ENCODE measurements around the gene CNPPD1. TPM values are rescaled to one million over a fixed set of nuclear protein-coding genes. Genes with fewer than 3 reads are reported as not detected.

CNPPD1 gene
- total RNA-seq, 4 donors from 2014 or later: 35.9 to 55.5 (median 44.2) TPM

DNA sequence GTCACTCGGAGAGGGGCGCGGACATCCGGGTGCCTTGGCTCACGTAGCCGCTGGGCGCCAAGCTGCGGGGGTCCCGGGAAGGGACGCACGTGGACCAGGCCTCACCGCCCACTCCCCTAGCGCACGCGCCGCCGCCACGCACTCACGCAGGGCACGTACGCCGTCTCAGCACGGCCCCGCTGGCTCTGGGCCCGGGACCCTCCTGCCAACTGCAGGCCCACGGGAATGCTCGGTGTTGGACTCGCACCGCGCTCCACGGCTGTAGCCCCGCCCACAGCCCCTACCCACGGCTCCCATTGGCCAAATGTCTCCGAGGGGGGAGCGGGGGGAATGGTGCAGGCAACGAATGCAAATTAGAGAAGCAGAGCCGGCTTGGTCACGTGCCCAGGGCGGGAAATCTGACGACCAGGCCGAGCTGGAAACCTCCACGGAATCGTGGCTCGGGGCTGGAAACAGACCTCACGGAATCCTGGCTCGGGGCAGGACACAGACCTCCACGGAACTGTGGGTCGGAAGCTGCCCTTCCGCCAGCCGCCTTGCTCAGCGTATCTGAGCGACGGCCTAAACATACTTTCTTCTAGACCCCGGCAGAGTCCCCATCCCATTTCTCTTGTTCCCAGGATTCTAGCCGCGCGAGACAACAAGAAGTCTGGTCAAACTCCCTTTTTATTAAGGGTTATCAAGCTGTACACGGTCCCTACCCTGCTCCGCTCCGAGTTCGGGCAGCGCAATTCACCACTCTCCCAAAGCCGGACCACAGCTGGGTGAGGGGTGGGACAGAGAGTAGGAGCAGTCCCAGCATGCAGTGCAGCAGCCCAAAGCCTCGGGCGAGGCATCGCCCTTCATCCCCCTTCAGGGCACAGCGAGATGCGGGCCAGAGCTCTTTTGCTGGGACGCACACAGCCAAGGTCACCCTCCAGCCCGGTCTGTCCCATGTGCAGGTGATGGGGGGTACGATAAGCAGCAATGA lies 42.3 kb upstream of the CNPPD1 start, which contains the start of gene ABCB6:
Gene ABCB6 (minus strand): TSS at position 227 of the 970 bp plus-strand sequence. CDS start 285 bp downstream, outside the sequence.
- TF ChIP-seq, protein P1, sequence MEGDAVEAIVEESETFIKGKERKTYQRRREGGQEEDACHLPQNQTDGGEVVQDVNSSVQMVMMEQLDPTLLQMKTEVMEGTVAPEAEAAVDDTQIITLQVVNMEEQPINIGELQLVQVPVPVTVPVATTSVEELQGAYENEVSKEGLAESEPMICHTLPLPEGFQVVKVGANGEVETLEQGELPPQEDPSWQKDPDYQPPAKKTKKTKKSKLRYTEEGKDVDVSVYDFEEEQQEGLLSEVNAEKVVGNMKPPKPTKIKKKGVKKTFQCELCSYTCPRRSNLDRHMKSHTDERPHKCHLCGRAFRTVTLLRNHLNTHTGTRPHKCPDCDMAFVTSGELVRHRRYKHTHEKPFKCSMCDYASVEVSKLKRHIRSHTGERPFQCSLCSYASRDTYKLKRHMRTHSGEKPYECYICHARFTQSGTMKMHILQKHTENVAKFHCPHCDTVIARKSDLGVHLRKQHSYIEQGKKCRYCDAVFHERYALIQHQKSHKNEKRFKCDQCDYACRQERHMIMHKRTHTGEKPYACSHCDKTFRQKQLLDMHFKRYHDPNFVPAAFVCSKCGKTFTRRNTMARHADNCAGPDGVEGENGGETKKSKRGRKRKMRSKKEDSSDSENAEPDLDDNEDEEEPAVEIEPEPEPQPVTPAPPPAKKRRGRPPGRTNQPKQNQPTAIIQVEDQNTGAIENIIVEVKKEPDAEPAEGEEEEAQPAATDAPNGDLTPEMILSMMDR (IDR thresholded peaks at IDR 0.05; ENCODE audit: low read depth): no peak

DNA sequence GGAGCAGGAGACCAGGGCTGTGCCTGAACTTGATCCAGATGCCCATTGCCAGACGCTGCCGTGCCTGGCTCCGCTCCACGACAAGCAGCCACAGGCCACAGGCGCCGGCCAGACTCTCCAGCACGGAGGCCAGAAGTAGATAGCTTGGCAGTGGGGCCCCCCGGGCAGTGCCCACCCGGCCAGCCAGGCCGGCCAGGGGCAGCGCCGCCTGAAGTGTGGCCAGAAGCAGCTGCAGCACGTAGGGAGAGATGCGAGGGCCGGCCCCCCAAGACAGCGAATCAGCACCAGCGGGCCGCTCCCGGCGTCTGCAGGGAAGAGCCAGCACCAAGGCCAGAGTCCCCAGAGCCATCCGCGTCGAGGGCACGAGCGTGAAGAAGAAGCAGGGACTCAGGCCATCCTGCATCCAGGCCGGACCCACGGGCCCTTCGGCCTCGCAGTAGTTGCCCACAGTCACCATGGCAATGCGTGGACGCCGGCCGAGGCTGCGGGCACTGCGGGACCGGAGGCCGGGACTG lies 41.5 kb upstream of the CNPPD1 start:
- TF ChIP-seq, protein P1 (IDR thresholded peaks at IDR 0.05; ENCODE audit: low read depth): no peak

DNA sequence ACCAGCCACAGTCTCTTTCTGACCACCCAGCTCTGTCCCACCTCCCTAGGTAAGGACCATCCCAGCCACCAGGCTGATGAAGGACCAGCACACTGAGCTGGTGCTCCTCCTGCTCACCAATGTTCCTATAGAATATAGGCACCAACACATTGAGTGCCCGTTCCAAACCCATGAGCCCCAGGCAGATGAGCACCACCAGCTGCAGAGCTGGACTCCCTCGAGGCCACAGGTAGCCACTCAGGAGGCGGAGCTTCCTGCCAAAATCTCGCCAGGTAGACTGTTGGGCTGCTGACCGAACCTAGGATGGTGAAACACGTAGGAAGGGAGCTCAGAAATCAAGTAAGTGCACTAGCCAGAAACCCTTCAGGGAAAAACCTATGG lies 39.8 kb upstream of the CNPPD1 start:
- TF ChIP-seq, protein P1 (IDR thresholded peaks at IDR 0.05; ENCODE audit: low read depth): no peak

DNA sequence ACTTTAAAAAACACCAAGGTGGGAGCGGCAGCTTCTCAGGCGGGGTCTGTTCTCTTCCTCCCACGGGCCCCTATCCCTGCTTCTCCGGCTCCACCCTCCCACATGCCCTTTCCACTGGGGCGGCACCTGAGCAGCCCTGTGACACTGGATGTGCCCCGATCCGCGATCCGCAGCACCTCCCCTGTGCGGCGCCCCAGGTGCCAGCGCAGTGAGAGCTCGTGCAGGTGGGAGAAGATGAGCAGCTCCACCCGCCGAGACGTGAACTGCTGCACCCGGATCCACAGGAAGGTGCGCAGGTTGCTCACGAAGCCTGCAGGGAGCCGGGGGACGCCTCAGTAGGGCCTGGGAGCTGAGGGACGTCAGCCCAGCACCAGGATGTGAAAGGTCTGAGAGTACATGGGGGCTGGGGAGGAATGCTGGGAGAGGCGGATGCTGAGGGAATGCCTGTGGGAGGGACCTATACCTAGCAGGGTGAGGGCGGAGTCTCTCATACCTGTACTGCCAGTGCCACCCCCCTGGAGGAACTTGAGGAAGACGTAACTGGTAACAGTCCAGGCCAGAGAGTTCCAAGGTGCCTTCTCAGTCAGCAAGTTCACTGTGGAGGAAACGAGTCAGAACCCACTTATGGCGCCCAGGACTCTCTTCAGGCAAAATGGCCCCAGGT lies 39.3 kb upstream of the CNPPD1 start:
- TF ChIP-seq, protein P1 (IDR thresholded peaks at IDR 0.05; ENCODE audit: low read depth): no peak

DNA sequence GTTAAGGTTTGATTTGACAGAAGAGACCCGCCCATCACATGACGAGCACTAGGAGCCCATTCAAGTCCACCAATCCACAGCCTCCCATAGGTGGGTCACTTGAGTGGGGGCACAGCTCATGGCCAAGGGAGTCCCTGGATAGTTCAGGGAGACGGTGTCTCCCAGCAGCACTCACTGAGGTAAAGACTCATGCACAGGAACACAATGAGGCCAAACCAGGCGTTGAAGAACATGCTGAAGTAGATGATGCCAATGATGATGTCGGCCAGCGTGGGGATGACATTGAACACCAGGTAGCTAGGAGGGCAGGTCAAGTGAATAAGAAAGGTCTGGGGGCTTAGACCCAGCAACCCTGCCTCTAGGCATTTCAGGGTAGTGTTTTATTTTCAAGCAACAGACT lies 38.1 kb upstream of the CNPPD1 start:
- TF ChIP-seq, protein P1 (IDR thresholded peaks at IDR 0.05; ENCODE audit: low read depth): no peak

DNA sequence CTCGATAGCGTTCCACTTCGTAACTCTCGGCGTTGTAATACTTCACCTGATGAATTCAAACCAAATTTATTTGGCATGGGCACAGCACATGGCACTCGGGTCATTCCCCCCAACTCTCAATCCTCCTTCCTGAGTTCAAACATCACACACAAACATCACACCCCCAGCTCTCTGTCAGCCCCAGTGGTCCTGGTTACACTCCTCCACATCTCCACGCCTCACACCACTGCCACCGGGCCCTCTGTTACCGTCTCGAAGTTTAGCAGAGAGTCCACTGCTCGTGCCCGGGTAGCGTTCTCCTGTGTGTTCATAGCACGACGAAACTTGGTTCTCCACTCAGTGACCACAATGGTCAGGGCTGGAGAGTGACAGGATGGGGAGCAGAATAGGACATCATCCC lies 37.4 kb upstream of the CNPPD1 start:
- TF ChIP-seq, protein P1 (IDR thresholded peaks at IDR 0.05; ENCODE audit: low read depth): no peak
